GM20431 (cell line): ENCODE results near the gene USP3.

Source experiments
- in situ Hi-C: fragments of 300-500 bp; cut with MseI, MboI; formaldehyde crosslinking; loops from one replicate; pipeline ENCODE4 v1.15.0; 2020; ENCODE audit warnings: low sequenced_read_pairs; ENCODE audit not compliant: unreplicated experiment

The USP3 gene

GRCh38 chr15:63494408-63494807 is 10.0 kb upstream of the USP3 start:
- in situ Hi-C loops = no loop called here

- in situ Hi-C loops = no loop called here
Observed at GRCh38 chr15:63495343-63495742, 9.1 kb upstream of the USP3 start.

GRCh38 chr15:63495780-63496488 is 8.5 kb upstream of the USP3 start:
- in situ Hi-C loops = no loop called here

- in situ Hi-C loops = no loop called here
Observed at GRCh38 chr15:63497642-63498467, 6.5 kb upstream of the USP3 start.

GRCh38 chr15:63499175-63499549 is 5.2 kb upstream of the USP3 start:
- in situ Hi-C loops = no loop called here

GRCh38 chr15:63499611-63500010 is 4.8 kb upstream of the USP3 start:
- in situ Hi-C loops = no loop called here

- in situ Hi-C loops = no loop called here
Observed at GRCh38 chr15:63500265-63501250, 3.8 kb upstream of the USP3 start.

- in situ Hi-C loops = no loop called here
Observed at GRCh38 chr15:63501256-63502089, 2.9 kb upstream of the USP3 start.

- in situ Hi-C loops = no loop called here
Observed at GRCh38 chr15:63502137-63502766, 2.1 kb upstream of the USP3 start.

- in situ Hi-C loops = no loop called here
Observed at GRCh38 chr15:63502843-63503738, 1.3 kb upstream of the USP3 start.

- in situ Hi-C loops = no loop called here
Observed at GRCh38 chr15:63503739-63504246, 600 bp upstream of the USP3 start.

- in situ Hi-C loops = no loop called here
Observed at GRCh38 chr15:63504979-63505841, 817 bp downstream of the USP3 start.

GRCh38 chr15:63505842-63506222 is 1.4 kb downstream of the USP3 start:
- in situ Hi-C loops = no loop called here

- in situ Hi-C loops = no loop called here
Observed at GRCh38 chr15:63506537-63507035, 2.2 kb downstream of the USP3 start.

GRCh38 chr15:63507878-63508818 is 3.8 kb downstream of the USP3 start:
- in situ Hi-C loops = no loop called here
